Activated CD4-positive, alpha-beta T cell treated with anti-CD3 and anti-CD28 coated beads, Interleukin-2, amount 10 ng/mL, durations not matched to agents 7 days and 5 days (primary cell): ENCODE results near the gene STRA6. TPM values are rescaled to one million over a fixed set of nuclear protein-coding genes. Genes with fewer than 3 reads are reported as not detected.

Source experiments
- CTCF ChIA-PET: fragments of 350-600 bp; sonication (Branson Sonifier 250); formaldehyde crosslinking; loops from one replicate; lab custom pipeline; 2021; ENCODE audit warnings: antibody characterized with exemption; lab: Charles Lee
- POLR2A ChIA-PET: fragments of 350-600 bp; sonication (Branson Sonifier 250); formaldehyde crosslinking; loops from one replicate; lab custom pipeline; 2021; ENCODE audit warnings: antibody characterized with exemption; lab: Charles Lee
- DNase-seq: peaks from one replicate; pipeline ENCODE4 v3.0.0-alpha.2; 2020
- H3K27ac Mint-ChIP-seq: one replicate; pipeline ENCODE4 v1.8.0; 2021; ENCODE audit warnings: mild to moderate bottlenecking, moderate library complexity, mixed read lengths
- H3K27me3 Mint-ChIP-seq: one replicate; pipeline ENCODE4 v1.8.0; 2021; ENCODE audit warnings: mixed read lengths
- H3K36me3 Mint-ChIP-seq: one replicate; pipeline ENCODE4 v1.8.0; 2021; ENCODE audit warnings: low read depth, mixed read lengths
- H3K4me1 Mint-ChIP-seq: one replicate; pipeline ENCODE4 v1.8.0; 2021; ENCODE audit warnings: mixed read lengths
- H3K4me3 Mint-ChIP-seq: one replicate; pipeline ENCODE4 v1.8.0; 2021; ENCODE audit warnings: mild to moderate bottlenecking, moderate library complexity, mixed read lengths
- H3K9me3 Mint-ChIP-seq: one replicate; pipeline ENCODE4 v1.8.0; 2021; ENCODE audit warnings: mixed read lengths
- total RNA-seq, 2 experiments: library from RNA; stranded (reverse); gene quantifications; one replicate each; pipeline ENCODE4 v1.2.3, GENCODE V29; 2021

STRA6 gene
- total RNA-seq, 2 experiments from 2014 or later = not detected

DNA sequence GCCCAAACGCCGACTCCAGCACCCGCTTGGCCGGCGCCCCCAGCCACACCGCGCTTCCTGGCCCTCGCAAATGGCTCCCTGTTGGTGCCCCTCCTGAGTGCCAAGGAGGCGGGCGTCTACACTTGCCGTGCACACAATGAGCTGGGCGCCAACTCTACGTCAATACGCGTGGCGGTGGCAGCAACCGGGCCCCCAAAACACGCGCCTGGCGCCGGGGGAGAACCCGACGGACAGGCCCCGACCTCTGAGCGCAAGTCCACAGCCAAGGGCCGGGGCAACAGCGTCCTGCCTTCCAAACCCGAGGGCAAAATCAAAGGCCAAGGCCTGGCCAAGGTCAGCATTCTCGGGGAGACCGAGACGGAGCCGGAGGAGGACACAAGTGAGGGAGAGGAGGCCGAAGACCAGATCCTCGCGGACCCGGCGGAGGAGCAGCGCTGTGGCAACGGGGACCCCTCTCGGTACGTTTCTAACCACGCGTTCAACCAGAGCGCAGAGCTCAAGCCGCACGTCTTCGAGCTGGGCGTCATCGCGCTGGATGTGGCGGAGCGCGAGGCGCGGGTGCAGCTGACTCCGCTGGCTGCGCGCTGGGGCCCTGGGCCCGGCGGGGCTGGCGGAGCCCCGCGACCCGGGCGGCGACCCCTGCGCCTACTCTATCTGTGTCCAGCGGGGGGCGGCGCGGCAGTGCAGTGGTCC, 68.7 kb downstream of the STRA6 start:
- ChIA-PET CTCF (interaction anchor here (1.0 kb wide), 1 partner anchor 10 kb away, joined by 3 read pairs; no protein-coding TSS in a partner anchor), POLR2A (no interaction called here)
- no peak overlapping the region for H3K27ac Mint-ChIP-seq
- peak overlapping the region; percentile 22 for H3K4me3 Mint-ChIP-seq
- DNase-seq = no peak
- H3K27me3 Mint-ChIP-seq = peaks cover 88% of the 10 kb centered on the region
- no peaks in the 10 kb centered on the region for H3K9me3 Mint-ChIP-seq
- H3K4me1 Mint-ChIP-seq = peaks cover 40% of the 10 kb centered on the region
- peaks cover 2% of the 10 kb centered on the region for H3K36me3 Mint-ChIP-seq

GRCh38 chr15:74132681-74133651, 69.6 kb downstream of the STRA6 start:
- Mint-ChIP-seq H3K4me3 (peak overlapping the region; percentile 47), H3K36me3 (peaks cover 2% of the 10 kb centered on the region), H3K27me3 (peaks cover 87% of the 10 kb centered on the region), H3K9me3 (no peaks in the 10 kb centered on the region), H3K4me1 (peaks cover 42% of the 10 kb centered on the region), H3K27ac (peak overlapping the region; percentile 25)
- DNase-seq = no peak
- ChIA-PET POLR2A (no interaction called here), CTCF (interaction anchor here (0.6 to 1.0 kb wide), 2 partner anchors 11 to 551 kb away, joined by 3 to 4 read pairs; no protein-coding TSS in a partner anchor)

DNA sequence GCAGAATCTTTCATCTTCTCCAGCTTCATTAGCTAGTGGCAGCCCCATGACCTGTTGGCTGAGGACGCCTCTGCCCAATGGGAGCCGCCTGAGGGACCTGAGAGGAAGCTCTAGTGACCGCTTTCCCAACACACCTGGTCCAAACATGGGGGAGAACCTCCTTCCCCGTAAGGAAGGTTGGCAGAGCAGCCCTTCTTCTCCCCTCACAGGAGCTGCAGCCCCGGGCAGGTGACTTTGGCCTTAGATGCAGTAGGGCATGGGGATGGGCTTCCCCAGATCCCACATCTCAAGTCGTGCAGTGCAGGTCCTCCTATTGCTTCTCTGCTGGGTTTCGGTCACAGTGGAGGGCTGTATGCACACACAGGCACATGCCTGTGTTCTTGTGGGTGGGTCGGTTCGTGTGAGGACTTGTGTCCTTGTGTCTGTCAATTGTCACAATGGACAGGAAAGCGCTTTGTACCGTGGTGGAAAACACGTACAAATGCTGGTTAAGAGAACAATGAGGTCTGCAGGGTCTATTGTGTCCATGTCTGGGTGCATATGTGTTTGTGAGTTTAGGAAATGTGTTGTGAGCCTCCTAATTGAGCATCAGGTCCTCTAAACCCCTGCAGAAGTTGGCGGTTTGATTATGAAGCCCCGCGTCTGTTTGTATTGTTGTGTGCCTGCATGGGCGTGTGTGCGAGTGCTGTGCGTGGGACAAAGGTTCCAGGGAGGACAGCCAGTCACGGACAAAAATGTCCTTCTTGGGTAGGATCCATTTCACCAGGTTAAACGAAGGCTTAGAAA, 70.8 kb downstream of the STRA6 start:
- no peaks in the 10 kb centered on the region for H3K9me3 Mint-ChIP-seq
- peak overlapping the region; percentile 47 for H3K4me3 Mint-ChIP-seq
- ChIA-PET CTCF (interaction anchor here (0.6 kb wide), 1 partner anchor 552 kb away, joined by 4 read pairs; no protein-coding TSS in a partner anchor), POLR2A (no interaction called here)
- DNase-seq = no peak
- peaks cover 39% of the 10 kb centered on the region for H3K4me1 Mint-ChIP-seq
- peaks cover 86% of the 10 kb centered on the region for H3K27me3 Mint-ChIP-seq
- peak overlapping the region; percentile 89 for H3K27ac Mint-ChIP-seq
- peaks cover 2% of the 10 kb centered on the region for H3K36me3 Mint-ChIP-seq

DNA sequence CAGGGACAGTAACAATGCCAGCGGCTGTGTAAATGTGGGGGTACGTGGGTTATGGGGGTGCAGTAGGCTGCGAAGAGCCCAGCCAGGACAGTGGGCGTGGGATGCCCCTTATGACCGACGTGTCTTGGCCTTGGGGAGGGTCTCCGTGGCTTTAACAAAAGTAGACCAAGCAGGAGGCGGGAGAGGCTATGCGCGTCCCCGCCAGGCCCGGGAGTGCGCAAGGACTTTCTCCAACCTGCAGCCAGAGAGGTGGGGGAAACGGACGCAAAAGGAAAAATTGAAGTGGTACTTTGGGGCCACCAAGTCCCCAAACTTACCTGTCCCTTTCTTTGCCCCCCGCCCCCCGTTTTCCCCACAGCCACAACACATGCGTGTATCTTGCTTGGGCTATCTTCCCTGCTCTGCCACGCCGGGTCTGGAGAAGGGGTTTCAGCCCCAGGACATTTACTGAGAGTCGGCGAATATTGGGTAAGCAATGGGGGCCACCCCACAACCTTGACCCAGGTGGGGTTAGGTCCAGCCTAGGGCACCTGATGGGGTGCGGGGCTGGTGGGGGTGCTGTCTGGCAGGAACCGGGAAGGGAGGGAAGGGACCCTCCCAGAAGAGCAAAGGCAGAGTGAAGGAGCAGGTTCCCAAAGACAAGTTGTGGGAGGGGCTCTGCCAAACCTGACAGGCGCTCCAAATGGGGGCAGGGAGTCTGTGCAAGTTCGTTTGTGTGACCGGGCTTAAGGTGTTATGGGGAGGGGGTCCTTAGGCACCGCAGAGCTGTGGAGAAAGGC, 71.5 kb downstream of the STRA6 start:
- no peak for DNase-seq
- H3K4me1 Mint-ChIP-seq = peaks cover 34% of the 10 kb centered on the region
- ChIA-PET CTCF (no interaction called here), POLR2A (no interaction called here)
- peak overlapping the region; percentile 60 for H3K27ac Mint-ChIP-seq
- H3K36me3 Mint-ChIP-seq = peaks cover 2% of the 10 kb centered on the region
- H3K27me3 Mint-ChIP-seq = peaks cover 84% of the 10 kb centered on the region
- no peaks in the 10 kb centered on the region for H3K9me3 Mint-ChIP-seq
- H3K4me3 Mint-ChIP-seq = peak overlapping the region; percentile 6

DNA sequence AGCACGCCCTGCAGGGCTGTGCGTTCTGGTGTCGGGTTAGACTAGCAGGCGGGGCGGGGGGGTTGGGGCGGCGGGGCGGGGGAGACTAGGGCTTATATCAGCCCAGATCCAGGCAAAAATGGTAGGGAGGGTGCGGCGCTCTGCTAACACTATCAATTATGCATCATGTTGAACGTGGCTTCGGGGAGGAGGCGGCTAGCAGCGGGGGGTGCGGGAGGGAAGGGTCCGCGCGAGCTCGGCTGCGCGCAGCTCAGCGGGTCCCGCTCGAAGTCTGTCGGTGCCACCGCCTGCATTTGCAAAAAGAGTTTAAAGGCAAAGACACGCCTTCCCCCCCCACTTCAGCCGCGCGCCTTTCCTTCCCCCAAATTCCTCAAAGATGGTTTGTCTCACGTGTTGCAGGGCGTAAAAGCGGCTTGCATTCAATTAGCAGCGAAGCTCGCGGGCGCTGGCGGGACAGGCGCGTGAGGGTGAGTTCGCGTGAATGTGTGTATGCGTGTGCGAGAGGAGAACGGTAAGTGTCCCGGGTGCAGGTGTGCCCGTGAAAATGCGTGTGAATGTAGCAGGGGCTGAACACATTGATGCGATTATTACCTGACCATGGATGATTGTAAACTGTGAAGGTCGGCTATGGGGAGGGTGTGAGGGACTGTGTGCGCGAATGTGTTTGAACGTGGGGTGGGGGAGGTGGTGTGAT, 72.3 kb downstream of the STRA6 start, which contains the start of gene ISLR2:
ISLR2 (plus strand) TSS at position 432 of the 694 bp plus-strand sequence. CDS start 2,169 bp downstream, outside the sequence.
- Mint-ChIP-seq H3K4me1 (peaks cover 33% of the 10 kb centered on the region), H3K9me3 (no peaks in the 10 kb centered on the region), H3K27me3 (peaks cover 83% of the 10 kb centered on the region), H3K36me3 (peaks cover 2% of the 10 kb centered on the region), H3K4me3 (peak within 1 kb of the TSS; percentile 40), H3K27ac (peak within 1 kb of the TSS; percentile 84)
- ChIA-PET POLR2A (no interaction called here), CTCF (no interaction called here)
- DNase-seq = no peak

DNA sequence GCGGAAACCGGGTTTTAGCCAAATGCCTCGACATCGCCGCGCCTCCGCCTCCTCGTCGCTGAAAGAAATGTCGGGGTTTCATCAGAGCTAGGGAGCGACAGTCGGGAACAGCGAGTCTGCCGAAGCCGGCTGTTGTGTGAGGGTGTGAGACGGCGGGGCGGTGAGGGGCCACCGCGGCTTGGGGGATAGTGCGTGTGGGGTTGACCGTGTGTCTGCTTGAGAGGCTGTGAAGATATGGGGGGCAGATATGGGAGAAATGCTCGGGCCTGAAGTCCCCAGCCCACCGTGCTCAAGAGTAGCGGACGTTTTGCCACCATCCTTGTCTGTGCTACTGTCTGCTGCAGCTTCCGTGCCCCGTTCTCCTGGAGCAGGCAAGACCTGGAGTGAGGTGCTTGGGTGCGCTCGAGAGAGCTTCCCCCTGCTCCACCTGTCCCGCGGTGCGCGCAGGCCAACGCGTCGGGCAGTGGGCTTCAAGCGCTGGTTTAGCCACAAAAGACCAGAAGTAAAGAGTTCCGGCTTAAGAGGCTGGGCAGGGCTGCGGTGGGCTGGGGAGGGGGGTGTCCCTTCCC, 72.9 kb downstream of the STRA6 start:
- no peak for DNase-seq
- H3K4me3 Mint-ChIP-seq = peak overlapping the region; percentile 40
- CTCF ChIA-PET = no interaction called here

More for the DNA sequence above, 72.9 kb downstream of the STRA6 start:
- Mint-ChIP-seq H3K36me3 (peaks cover 2% of the 10 kb centered on the region), H3K27me3 (peaks cover 82% of the 10 kb centered on the region), H3K9me3 (no peaks in the 10 kb centered on the region), H3K27ac (peak overlapping the region; percentile 84), H3K4me1 (peaks cover 28% of the 10 kb centered on the region)
- POLR2A ChIA-PET = no interaction called here

Other genes starting within 250 kb of the STRA6 start
- gene STOML1, start 210.5 kb downstream of the STRA6 start, total RNA-seq = 10 to 100 TPM; 12.0 to 12.8 TPM
- 100 to 1,000 TPM; 118 to 122 TPM for gene PML, start 208.1 kb downstream of the STRA6 start, total RNA-seq
- not detected for gene GOLGA6A, start 120.2 kb downstream of the STRA6 start, total RNA-seq
- not detected for gene ISLR2, start 72.2 kb downstream of the STRA6 start, total RNA-seq
- gene ISLR, start 29.1 kb downstream of the STRA6 start, total RNA-seq = not detected
- not detected for gene CCDC33, start 33.5 kb upstream of the STRA6 start, total RNA-seq
- gene CYP11A1, start 164.9 kb upstream of the STRA6 start, total RNA-seq = not detected
- 1 to 10 TPM; 2.7 to 3.5 TPM for gene SEMA7A, start 231.2 kb upstream of the STRA6 start, total RNA-seq